Measurements from ENCODE around the gene CAPN11.
"Not testable (repeated sequence)": the region's sequence is repeated elsewhere in the genome, so short reads cannot be mapped to it uniquely, and the experiment has no call there.

CAPN11 gene

GRCh38 chr6:44157152-44157521 lies 1.5 kb upstream of the CAPN11 start:
- no peak for DNase-seq

- no peak for DNase-seq
Measured at GRCh38 chr6:44161997-44162338, 3.3 kb downstream of the CAPN11 start.

- DNase-seq: no peak
Measured at GRCh38 chr6:44162876-44163625, 4.4 kb downstream of the CAPN11 start.

- no peak for DNase-seq
Measured at GRCh38 chr6:44166116-44166515, 7.5 kb downstream of the CAPN11 start.

GRCh38 chr6:44166591-44167184 lies 8.1 kb downstream of the CAPN11 start:
- no peak for DNase-seq

- DNase-seq: no peak
Measured at GRCh38 chr6:44167567-44167966, 8.9 kb downstream of the CAPN11 start.

- no peak for DNase-seq
Measured at GRCh38 chr6:44169154-44169553, 10.5 kb downstream of the CAPN11 start.

- DNase-seq: no peak
Measured at GRCh38 chr6:44169886-44170570, 11.4 kb downstream of the CAPN11 start.

GRCh38 chr6:44171899-44172546 lies 13.4 kb downstream of the CAPN11 start:
- no peak for DNase-seq

GRCh38 chr6:44172731-44173500 lies 14.3 kb downstream of the CAPN11 start:
- peak; percentile 64 for DNase-seq

- DNase-seq: no peak
Measured at GRCh38 chr6:44176130-44176761, 17.6 kb downstream of the CAPN11 start.

- DNase-seq: no peak
Measured at GRCh38 chr6:44176762-44177509, 18.3 kb downstream of the CAPN11 start.

- no peak for DNase-seq
Measured at GRCh38 chr6:44177691-44178423, 19.2 kb downstream of the CAPN11 start.

GRCh38 chr6:44178424-44179071 lies 19.9 kb downstream of the CAPN11 start:
- DNase-seq: no peak

GRCh38 chr6:44179072-44179536 lies 20.5 kb downstream of the CAPN11 start:
- no peak for DNase-seq

GRCh38 chr6:44179648-44180047 lies 21.0 kb downstream of the CAPN11 start:
- DNase-seq: no peak

- DNase-seq: no peak
Measured at GRCh38 chr6:44180406-44180805, 21.8 kb downstream of the CAPN11 start.

GRCh38 chr6:44180886-44181285 lies 22.3 kb downstream of the CAPN11 start:
- no peak for DNase-seq

- not testable (repeated sequence) for DNase-seq
Measured at GRCh38 chr6:44181784-44182183, 23.2 kb downstream of the CAPN11 start.

- DNase-seq: no peak
Measured at GRCh38 chr6:44182911-44183390, 24.3 kb downstream of the CAPN11 start.

All from NCI-H1694 (cell line).